ENCODE results near the gene TM4SF1. TPM values are rescaled to one million over a fixed set of nuclear protein-coding genes. Genes with fewer than 3 reads are reported as not detected.

TM4SF1 gene
- total RNA-seq, 1 donor from 2014 or later: 39.2 TPM

- TF ChIP-seq CTCF (IDR thresholded peaks at IDR 0.05; ENCODE audit: unreplicated experiment): no peak
- H3K4me1 Mint-ChIP-seq: peaks cover 7% of the 10 kb centered on the region
- H3K4me3 Mint-ChIP-seq: no peak overlapping the region
These were observed 31.9 kb upstream of the TM4SF1 start for GRCh38 chr3:149409351-149409750.

GRCh38 chr3:149407898-149408297, 30.4 kb upstream of the TM4SF1 start:
- peaks cover 7% of the 10 kb centered on the region for H3K4me1 Mint-ChIP-seq
- no peaks in the 10 kb centered on the region for H3K36me3 Mint-ChIP-seq
- H3K4me3 Mint-ChIP-seq: no peak overlapping the region
- no peak for DNase-seq (ENCODE audit: low spot score in 2 of 2, unreplicated experiment in 2 of 2)
- H3K27ac Mint-ChIP-seq: no peak overlapping the region
- TF ChIP-seq CTCF (IDR thresholded peaks at IDR 0.05; ENCODE audit: unreplicated experiment): no peak
- no peaks in the 10 kb centered on the region for H3K9me3 Mint-ChIP-seq
- H3K27me3 Mint-ChIP-seq (ENCODE audit: low read depth): no peaks in the 10 kb centered on the region

More at GRCh38 chr3:149409351-149409750, 31.9 kb upstream of the TM4SF1 start:
- no peaks in the 10 kb centered on the region for H3K9me3 Mint-ChIP-seq
- H3K27ac Mint-ChIP-seq: no peak overlapping the region
- no peaks in the 10 kb centered on the region for H3K36me3 Mint-ChIP-seq
- H3K27me3 Mint-ChIP-seq (ENCODE audit: low read depth): no peaks in the 10 kb centered on the region
- no peak for DNase-seq (ENCODE audit: low spot score in 2 of 2, unreplicated experiment in 2 of 2)

- Mint-ChIP-seq H3K4me1 (peaks cover 7% of the 10 kb centered on the region), H3K27me3 (ENCODE audit: low read depth) (no peaks in the 10 kb centered on the region), H3K27ac (no peak overlapping the region), H3K9me3 (peaks cover 9% of the 10 kb centered on the region), H3K36me3 (no peaks in the 10 kb centered on the region), H3K4me3 (no peak overlapping the region)
- no peak for DNase-seq (ENCODE audit: low spot score in 2 of 2, unreplicated experiment in 2 of 2)
- TF ChIP-seq CTCF (IDR thresholded peaks at IDR 0.05; ENCODE audit: unreplicated experiment): no peak
These were observed 28.8 kb upstream of the TM4SF1 start for GRCh38 chr3:149406244-149406752.

GRCh38 chr3:149403443-149403842, 26.0 kb upstream of the TM4SF1 start:
- Mint-ChIP-seq H3K36me3 (no peaks in the 10 kb centered on the region), H3K4me3 (no peak overlapping the region), H3K27ac (no peak overlapping the region)

GRCh38 chr3:149402481-149402880, 25.0 kb upstream of the TM4SF1 start:
- DNase-seq (ENCODE audit: low spot score in 2 of 2, unreplicated experiment in 2 of 2): no peak
- no peak for TF ChIP-seq CTCF (IDR thresholded peaks at IDR 0.05; ENCODE audit: unreplicated experiment)
- Mint-ChIP-seq H3K27ac (no peak overlapping the region), H3K27me3 (ENCODE audit: low read depth) (no peaks in the 10 kb centered on the region), H3K9me3 (peaks cover 9% of the 10 kb centered on the region), H3K4me1 (peaks cover 1% of the 10 kb centered on the region), H3K4me3 (no peak overlapping the region), H3K36me3 (no peaks in the 10 kb centered on the region)

More at GRCh38 chr3:149403443-149403842, 26.0 kb upstream of the TM4SF1 start:
- no peak for TF ChIP-seq CTCF (IDR thresholded peaks at IDR 0.05; ENCODE audit: unreplicated experiment)
- peaks cover 4% of the 10 kb centered on the region for H3K4me1 Mint-ChIP-seq
- H3K27me3 Mint-ChIP-seq (ENCODE audit: low read depth): no peaks in the 10 kb centered on the region
- no peak for DNase-seq (ENCODE audit: low spot score in 2 of 2, unreplicated experiment in 2 of 2)
- H3K9me3 Mint-ChIP-seq: peaks cover 9% of the 10 kb centered on the region

- H3K27ac Mint-ChIP-seq: peak overlapping the region; percentile 5
- no peak for TF ChIP-seq CTCF (IDR thresholded peaks at IDR 0.05; ENCODE audit: unreplicated experiment)
- DNase-seq (ENCODE audit: low spot score in 2 of 2, unreplicated experiment in 2 of 2): no peak
- H3K4me3 Mint-ChIP-seq: no peak overlapping the region
- H3K4me1 Mint-ChIP-seq: peaks cover 2% of the 10 kb centered on the region
- no peaks in the 10 kb centered on the region for H3K36me3 Mint-ChIP-seq
- no peaks in the 10 kb centered on the region for H3K27me3 Mint-ChIP-seq (ENCODE audit: low read depth)
- H3K9me3 Mint-ChIP-seq: peaks cover 9% of the 10 kb centered on the region
These were observed 24.5 kb upstream of the TM4SF1 start for GRCh38 chr3:149401926-149402310.

All from mesothelial cell of epicardium (in vitro differentiated cells).